GM06990 (cell line): ENCODE data around the gene DMRT1.

Experiments used
- DNase-seq: peaks from one replicate; pipeline ENCODE4 v3.0.0-alpha.2; 2011; ENCODE audit not compliant: insufficient read length; ENCODE audit errors: extremely low read depth
- H3K27me3 ChIP-seq: replicated peaks from 2 replicates; pipeline ENCODE4 v1.6.0; 2011; ENCODE audit warnings: low read length; ENCODE audit not compliant: control insufficient read depth, insufficient read depth
- H3K36me3 ChIP-seq: 2 replicates; pipeline ENCODE4 v1.5.1; 2011; ENCODE audit warnings: low read length; ENCODE audit not compliant: control insufficient read depth, insufficient read depth
- H3K4me3 ChIP-seq: replicated peaks from 2 replicates; pipeline ENCODE4 v1.5.1; 2011; ENCODE audit warnings: low read depth, mild to moderate bottlenecking, control low read depth, low read length
- TF ChIP-seq, protein P1 (sequence below): IDR thresholded peaks from 2 replicates; pipeline ENCODE4 v1.5.1; 2011; ENCODE audit warnings: low read length, control low read depth, mild to moderate bottlenecking, inconsistent platforms; ENCODE audit not compliant: insufficient read depth, poor library complexity, severe bottlenecking

Gene DMRT1

DNA sequence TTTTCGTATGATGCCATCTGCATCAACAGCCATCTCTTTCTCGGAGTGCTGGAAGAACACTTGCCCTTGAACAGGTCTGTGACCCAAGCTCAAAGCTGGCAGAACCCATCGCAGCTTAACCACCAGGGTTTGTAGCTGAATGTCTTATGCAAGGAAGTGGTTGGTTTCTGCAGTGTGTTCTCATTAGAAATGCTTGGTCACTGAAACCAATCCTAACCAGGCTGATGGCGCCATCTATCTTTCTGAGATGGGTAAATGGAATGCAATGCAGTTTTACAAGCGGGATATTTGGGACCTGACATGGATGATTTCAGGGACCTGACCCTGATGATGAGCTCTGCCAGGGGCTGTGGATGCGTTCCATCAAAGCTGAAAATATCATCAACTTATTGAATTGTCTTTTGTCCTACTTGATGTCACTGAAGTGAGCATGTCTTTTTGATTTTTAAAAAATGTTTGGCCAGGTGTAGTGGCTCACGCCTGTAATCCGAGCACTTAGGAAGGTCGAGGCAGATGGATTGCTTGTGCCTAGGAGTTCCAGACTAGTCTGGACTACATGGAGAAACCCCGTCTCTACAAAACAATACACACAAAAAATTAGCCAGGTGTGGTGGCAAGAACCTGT, 163.7 kb downstream of the DMRT1 start:
- Histone ChIP-seq H3K27me3 (no peaks in the 10 kb centered on the region; the same call in 1 of the 2 replicates), H3K4me3 (no peak overlapping the region), H3K36me3 (no peaks in the 10 kb centered on the region)
- peak; percentile 34 for DNase-seq
- TF ChIP-seq, protein P1, sequence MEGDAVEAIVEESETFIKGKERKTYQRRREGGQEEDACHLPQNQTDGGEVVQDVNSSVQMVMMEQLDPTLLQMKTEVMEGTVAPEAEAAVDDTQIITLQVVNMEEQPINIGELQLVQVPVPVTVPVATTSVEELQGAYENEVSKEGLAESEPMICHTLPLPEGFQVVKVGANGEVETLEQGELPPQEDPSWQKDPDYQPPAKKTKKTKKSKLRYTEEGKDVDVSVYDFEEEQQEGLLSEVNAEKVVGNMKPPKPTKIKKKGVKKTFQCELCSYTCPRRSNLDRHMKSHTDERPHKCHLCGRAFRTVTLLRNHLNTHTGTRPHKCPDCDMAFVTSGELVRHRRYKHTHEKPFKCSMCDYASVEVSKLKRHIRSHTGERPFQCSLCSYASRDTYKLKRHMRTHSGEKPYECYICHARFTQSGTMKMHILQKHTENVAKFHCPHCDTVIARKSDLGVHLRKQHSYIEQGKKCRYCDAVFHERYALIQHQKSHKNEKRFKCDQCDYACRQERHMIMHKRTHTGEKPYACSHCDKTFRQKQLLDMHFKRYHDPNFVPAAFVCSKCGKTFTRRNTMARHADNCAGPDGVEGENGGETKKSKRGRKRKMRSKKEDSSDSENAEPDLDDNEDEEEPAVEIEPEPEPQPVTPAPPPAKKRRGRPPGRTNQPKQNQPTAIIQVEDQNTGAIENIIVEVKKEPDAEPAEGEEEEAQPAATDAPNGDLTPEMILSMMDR: peak; percentile 78

DNA sequence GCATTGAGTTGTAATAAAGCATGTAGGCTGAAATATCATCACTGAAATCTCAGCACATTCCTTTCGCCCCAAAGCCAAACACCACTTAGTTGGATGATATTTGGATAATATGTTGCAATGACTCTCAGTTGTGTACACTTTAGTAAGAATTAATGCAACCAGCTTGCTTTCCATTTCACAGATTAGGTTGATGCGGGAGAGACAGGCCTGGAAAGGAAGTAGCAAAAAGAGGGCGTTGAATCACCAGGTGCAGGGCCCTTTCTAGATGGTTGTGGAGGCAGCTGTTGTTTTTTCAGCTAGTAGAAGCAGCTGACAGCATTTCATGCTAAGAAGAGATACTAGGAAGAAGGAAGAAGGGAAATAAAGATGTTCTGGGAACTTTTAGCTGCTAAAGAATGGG, 165.8 kb downstream of the DMRT1 start:
- TF ChIP-seq, protein P1: no peak
- Histone ChIP-seq H3K36me3 (no peaks in the 10 kb centered on the region), H3K4me3 (no peak overlapping the region), H3K27me3 (no peaks in the 10 kb centered on the region; the same call in 1 of the 2 replicates)
- DNase-seq: no peak

GRCh38 chr9:1008216-1008615, 166.7 kb downstream of the DMRT1 start:
- TF ChIP-seq, protein P1: no peak
- Histone ChIP-seq H3K4me3 (no peak overlapping the region), H3K36me3 (no peaks in the 10 kb centered on the region), H3K27me3 (no peaks in the 10 kb centered on the region)
- DNase-seq: no peak

DNA sequence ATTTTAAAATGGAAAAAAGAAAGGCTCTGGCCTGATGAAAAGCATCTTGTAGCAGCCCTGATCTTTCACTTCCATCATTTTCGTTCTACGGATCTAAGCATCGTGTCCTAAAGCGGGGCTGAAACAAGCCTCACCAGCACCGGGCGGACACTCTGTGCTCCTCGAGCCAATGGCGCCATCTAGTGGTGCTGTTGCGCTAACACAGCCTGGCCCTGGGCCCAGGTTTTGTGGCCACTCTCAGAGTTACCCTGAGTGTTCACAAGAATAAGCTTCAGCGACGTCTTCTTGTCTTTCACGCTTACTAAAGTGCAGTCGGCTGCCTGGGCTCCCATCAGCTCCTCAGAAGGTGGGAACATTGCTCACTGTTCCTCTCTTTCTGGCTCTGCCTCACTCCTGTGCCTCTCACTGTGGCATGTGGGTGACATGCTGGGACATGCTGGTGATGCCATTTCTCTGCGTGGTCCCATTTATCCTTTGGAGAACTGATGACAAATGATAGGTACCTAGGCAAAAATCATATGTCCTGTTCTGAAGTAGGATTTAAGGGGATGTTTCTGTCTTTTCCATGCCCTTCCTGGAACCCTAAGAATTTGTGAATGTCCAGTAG, 167.7 kb downstream of the DMRT1 start:
- TF ChIP-seq, protein P1: peak; percentile 96
- Histone ChIP-seq H3K36me3 (no peaks in the 10 kb centered on the region), H3K27me3 (no peaks in the 10 kb centered on the region), H3K4me3 (no peak overlapping the region)
- peak; percentile 72 for DNase-seq

- DNase-seq: no peak
- Histone ChIP-seq H3K36me3 (no peaks in the 10 kb centered on the region), H3K4me3 (no peak overlapping the region), H3K27me3 (no peaks in the 10 kb centered on the region)
- TF ChIP-seq, protein P1: no peak
These were observed 171.5 kb downstream of the DMRT1 start for GRCh38 chr9:1013021-1013420.
